Gastrocnemius medialis (tissue), 4 donors: Measurements from ENCODE around the gene MRPS12. TPM values are rescaled to one million over a fixed set of nuclear protein-coding genes. Genes with fewer than 3 reads are reported as not detected.
"Not testable (repeated sequence)": the region's sequence is repeated elsewhere in the genome, so short reads cannot be mapped to it uniquely, and the experiment has no call there.

Experiments used
- ATAC-seq, 2 donors: fragments of 150-250 bp; one replicate each; pipeline ENCODE4 v1.9.1; 2016
- DNase-seq, 2 donors: peaks; one replicate each; pipeline ENCODE4 v3.0.0-alpha.2; 2019
- H3K27ac ChIP-seq, 4 donors: fragments of 200-600 bp; sonication (generic); 1 replicate in 1 of 4; 2 replicates in 3 of 4; pipeline ENCODE4 v1.5.1; 2016 to 2018; ENCODE audit warnings: mild to moderate bottlenecking in 2 of 4, moderate library complexity in 1 of 4
- H3K27me3 ChIP-seq, 3 donors: fragments of 200-600 bp; sonication (generic) in 2 of 3; 1 replicate in 1 of 3; 2 replicates in 2 of 3; pipeline versions ENCODE4 v1.5.1 to v1.6.0; 2016 to 2019; ENCODE audit warnings: mild to moderate bottlenecking in 1 of 3, moderate library complexity in 1 of 3
- H3K36me3 ChIP-seq, 2 donors: fragments of 200-600 bp; sonication (generic) in 1 of 2; one replicate each; pipeline ENCODE4 v1.5.1; 2017 to 2018
- H3K4me1 ChIP-seq, 2 donors: fragments of 200-600 bp; sonication (generic) in 1 of 2; one replicate each; pipeline ENCODE4 v1.5.1; 2016 to 2017; ENCODE audit warnings: mild to moderate bottlenecking in 2 of 2
- H3K4me3 ChIP-seq, 4 donors: fragments of 200-600 bp; sonication (generic) in 3 of 4; 1 replicate in 1 of 4; 2 replicates in 3 of 4; pipeline ENCODE4 v1.5.1; 2016 to 2019; ENCODE audit warnings: mild to moderate bottlenecking in 2 of 4
- H3K9me3 ChIP-seq, 3 donors: fragments of 200-600 bp; sonication (generic) in 2 of 3; 1 replicate in 1 of 3; 2 replicates in 2 of 3; pipeline ENCODE4 v1.5.1; 2016 to 2019
- POLR2A ChIP-seq, 2 donors: fragments of 450-650 bp; IDR thresholded peaks; one replicate each; pipeline ENCODE4 v1.6.1; 2017; ENCODE audit warnings: antibody characterized with exemption in 2 of 2, mild to moderate bottlenecking in 2 of 2, moderate library complexity in 2 of 2
- in situ Hi-C, 4 donors: fragments of 200-750 bp; cut with MboI; loops; one replicate each; pipeline versions ENCODE4 v1.15.0 to v1.8.0; 2017; ENCODE audit warnings: low sequenced_read_pairs in 4 of 4
- intact Hi-C: fragments of 100-400 bp; cut with DNase I; formaldehyde crosslinking; loops from one replicate; pipeline ENCODE4 v1.15.1; 2023; ENCODE audit warnings: low total_unique reads
- total RNA-seq, 4 donors: library from RNA; depleted of rRNA; stranded (reverse); fragments of >200 nt; gene quantifications; one replicate each; pipeline versions ENCODE4 v1.1.0 to v1.2.3, GENCODE V29; 2016
- TF ChIP-seq, protein P1 (sequence below), 5 experiments: fragments of 450-650 bp in 3 of 5; fragments of 200-600 bp in 2 of 5; sonication (generic) in 2 of 5; IDR thresholded peaks in 4 of 5; conservative IDR thresholded peaks in 1 of 5; 1 replicate in 4 of 5; 2 replicates in 1 of 5; pipeline ENCODE4 v1.5.1; 2016 to 2019; ENCODE audit warnings: antibody characterized with exemption in 5 of 5, mild to moderate bottlenecking in 3 of 5, moderate library complexity in 3 of 5

Gene MRPS12
- total RNA-seq, 4 donors from 2014 or later: 20.0 to 49.8 (median 36.1) TPM

DNA sequence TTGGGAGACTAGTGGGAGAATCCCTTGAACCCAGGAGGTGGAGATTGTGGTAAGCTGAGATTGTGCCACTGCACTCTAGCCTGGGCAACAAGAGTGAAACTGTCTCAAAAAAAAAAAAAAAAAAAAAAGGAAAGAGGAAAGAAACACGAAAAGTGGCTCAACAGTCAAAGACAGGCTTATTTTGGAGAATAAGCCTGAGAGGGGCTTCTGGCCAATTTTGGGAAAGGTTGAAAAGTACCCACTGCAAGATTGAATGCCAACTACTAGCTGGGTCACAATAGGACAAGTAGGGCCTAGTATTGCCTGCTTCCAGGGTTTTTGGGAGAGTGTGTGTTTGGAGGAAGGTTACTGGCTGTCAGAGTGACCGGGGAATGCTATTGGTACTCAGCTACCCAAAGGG is 27.6 kb downstream of the MRPS12 start:
- no peaks in the 10 kb centered on the region for H3K36me3 ChIP-seq
- intact Hi-C loops: no loop called here
- H3K9me3 ChIP-seq: no peaks in the 10 kb centered on the region
- no peak for DNase-seq
- in situ Hi-C loops: no loop called here
- no peak overlapping the region for H3K4me3 ChIP-seq
- no peaks in the 10 kb centered on the region for H3K4me1 ChIP-seq
- no peak overlapping the region for H3K27ac ChIP-seq
- ATAC-seq: no peak
- no peaks in the 10 kb centered on the region for H3K27me3 ChIP-seq
- TF ChIP-seq, protein P1, sequence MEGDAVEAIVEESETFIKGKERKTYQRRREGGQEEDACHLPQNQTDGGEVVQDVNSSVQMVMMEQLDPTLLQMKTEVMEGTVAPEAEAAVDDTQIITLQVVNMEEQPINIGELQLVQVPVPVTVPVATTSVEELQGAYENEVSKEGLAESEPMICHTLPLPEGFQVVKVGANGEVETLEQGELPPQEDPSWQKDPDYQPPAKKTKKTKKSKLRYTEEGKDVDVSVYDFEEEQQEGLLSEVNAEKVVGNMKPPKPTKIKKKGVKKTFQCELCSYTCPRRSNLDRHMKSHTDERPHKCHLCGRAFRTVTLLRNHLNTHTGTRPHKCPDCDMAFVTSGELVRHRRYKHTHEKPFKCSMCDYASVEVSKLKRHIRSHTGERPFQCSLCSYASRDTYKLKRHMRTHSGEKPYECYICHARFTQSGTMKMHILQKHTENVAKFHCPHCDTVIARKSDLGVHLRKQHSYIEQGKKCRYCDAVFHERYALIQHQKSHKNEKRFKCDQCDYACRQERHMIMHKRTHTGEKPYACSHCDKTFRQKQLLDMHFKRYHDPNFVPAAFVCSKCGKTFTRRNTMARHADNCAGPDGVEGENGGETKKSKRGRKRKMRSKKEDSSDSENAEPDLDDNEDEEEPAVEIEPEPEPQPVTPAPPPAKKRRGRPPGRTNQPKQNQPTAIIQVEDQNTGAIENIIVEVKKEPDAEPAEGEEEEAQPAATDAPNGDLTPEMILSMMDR (IDR thresholded peaks at IDR 0.05 in 4 of 5, conservative IDR thresholded peaks at IDR 0.05 in 1 of 5): no peak
- no peak for TF ChIP-seq POLR2A (IDR thresholded peaks at IDR 0.05)

DNA sequence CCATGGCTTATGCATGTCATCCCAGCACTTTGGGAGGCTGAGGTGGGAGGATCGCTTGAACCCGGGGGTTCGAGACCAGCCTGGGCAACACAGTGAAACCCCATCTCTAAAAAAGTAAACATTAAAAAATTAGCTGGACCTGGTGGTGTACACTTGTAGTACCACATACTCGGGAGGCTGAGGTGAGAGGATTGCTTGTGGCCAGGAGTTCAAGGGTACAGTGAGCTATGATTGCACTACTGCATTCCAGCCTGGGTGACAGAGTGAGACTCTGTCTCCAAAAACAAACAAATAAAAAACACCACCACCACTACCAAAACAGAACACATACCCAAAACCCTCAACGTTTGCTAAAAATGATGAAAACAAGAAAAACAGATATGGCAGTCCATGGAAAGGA is 28.9 kb downstream of the MRPS12 start:
- in situ Hi-C loops: no loop called here
- TF ChIP-seq, protein P1 (IDR thresholded peaks at IDR 0.05 in 4 of 5, conservative IDR thresholded peaks at IDR 0.05 in 1 of 5): no peak
- no peak for TF ChIP-seq POLR2A (IDR thresholded peaks at IDR 0.05)
- Histone ChIP-seq H3K4me3 (no peak overlapping the region), H3K27ac (no peak overlapping the region), H3K9me3 (no peaks in the 10 kb centered on the region), H3K4me1 (no peaks in the 10 kb centered on the region), H3K36me3 (no peaks in the 10 kb centered on the region), H3K27me3 (no peaks in the 10 kb centered on the region)
- no peak for ATAC-seq
- DNase-seq: no peak
- intact Hi-C loops: no loop called here

DNA sequence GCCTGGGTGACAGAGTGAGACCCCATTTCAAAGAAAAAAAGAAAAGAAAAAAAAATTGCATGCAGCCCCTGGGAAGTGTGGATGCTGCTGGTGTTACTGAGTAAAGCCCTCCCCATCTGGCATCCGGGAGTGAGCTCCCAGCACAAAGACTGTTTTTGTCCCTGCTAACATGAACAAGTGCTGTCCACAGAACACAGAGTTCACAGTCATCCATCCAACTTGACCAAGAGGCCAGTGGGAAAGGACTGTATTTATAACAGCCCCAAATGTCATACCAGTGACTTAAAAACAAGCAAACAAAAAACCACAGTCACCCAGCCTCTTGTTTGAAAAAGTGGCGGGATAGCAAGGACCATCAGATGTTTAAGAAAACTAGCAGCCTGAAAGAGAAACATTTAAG is 34.0 kb downstream of the MRPS12 start:
- Histone ChIP-seq H3K27me3 (no peaks in the 10 kb centered on the region), H3K4me3 (no peak overlapping the region), H3K27ac (no peak overlapping the region), H3K36me3 (no peaks in the 10 kb centered on the region), H3K9me3 (no peaks in the 10 kb centered on the region), H3K4me1 (no peaks in the 10 kb centered on the region)
- DNase-seq (no peak), ATAC-seq (no peak)
- intact Hi-C loops (no loop called here), in situ Hi-C loops (no loop called here)
- TF ChIP-seq, protein P1 (IDR thresholded peaks at IDR 0.05 in 4 of 5, conservative IDR thresholded peaks at IDR 0.05 in 1 of 5): no peak
- no peak for TF ChIP-seq POLR2A (IDR thresholded peaks at IDR 0.05)

DNA sequence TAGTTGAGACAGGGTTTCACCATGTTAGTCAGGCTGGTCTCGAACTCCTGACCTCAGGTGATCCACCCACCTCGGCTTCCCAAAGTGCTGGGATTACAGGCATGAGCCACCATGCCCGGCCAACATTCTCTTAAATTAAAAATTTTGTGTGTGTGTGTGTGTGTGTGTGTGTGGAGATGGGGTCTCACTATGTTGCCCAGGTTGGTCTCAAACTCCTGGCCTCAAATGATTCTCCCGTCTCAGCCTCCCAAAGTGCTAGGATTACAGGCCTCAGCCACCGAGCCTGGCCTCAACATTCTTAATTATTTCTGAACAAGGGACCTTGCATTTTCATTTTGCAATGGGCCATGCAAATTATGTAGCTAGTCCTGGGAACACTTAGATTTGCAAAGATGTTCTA is 35.4 kb downstream of the MRPS12 start:
- in situ Hi-C loops, intact Hi-C loops, H3K4me3 ChIP-seq, H3K36me3 ChIP-seq, H3K4me1 ChIP-seq, H3K9me3 ChIP-seq, DNase-seq, H3K27me3 ChIP-seq, H3K27ac ChIP-seq, ATAC-seq: not testable (repeated sequence)

DNA sequence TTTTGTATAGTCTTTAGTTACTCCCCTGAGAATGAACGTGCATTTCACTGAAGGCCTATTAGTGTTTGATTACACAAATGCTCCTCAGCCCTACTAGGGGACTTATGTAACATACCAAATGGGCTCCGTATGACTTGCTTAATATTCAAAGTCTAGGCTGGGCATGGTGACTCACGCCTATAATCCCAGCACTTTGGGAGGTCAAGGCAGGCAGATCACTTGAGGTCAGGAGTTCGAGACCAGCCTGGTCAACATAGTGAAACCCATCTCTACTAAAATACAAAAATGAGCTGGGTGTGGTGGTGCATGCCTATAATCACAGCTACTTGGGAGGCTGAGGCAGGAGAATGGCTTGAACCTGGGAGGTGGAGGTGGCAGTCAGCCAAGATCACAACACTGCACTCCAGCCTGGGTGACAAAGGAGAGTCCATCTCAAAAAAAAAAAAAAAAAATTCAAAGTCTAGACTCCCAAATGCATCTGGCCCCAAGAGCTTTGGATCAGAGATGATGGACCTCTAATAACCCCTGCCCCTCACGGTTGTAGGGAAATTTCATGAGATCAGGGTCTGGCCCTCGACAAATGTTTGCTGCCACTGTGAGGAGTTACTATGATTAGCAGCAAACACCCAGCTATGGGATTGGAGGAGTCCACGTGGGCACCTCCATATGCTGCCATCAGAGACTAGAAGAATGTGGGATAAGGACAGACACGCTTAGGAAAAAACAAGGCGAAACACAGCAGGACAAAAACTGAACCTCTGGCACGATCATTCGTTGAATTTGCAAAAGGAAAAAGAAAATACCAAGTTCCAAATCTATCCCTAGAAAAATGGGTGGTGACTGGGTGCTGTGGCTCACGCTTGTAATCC is 40.2 kb downstream of the MRPS12 start:
- Histone ChIP-seq H3K9me3 (no peaks in the 10 kb centered on the region), H3K4me3 (no peak overlapping the region), H3K27me3 (peaks cover 2 to 9% (median 3%) of the 10 kb centered on the region in 3 donors), H3K36me3 (no peaks in the 10 kb centered on the region), H3K27ac (no peak overlapping the region), H3K4me1 (no peaks in the 10 kb centered on the region)
- ATAC-seq: no peak
- no peak for DNase-seq
- in situ Hi-C loops: no loop called here
- intact Hi-C loops: no loop called here
- TF ChIP-seq, protein P1 (IDR thresholded peaks at IDR 0.05 in 4 of 5, conservative IDR thresholded peaks at IDR 0.05 in 1 of 5): no peak
- no peak for TF ChIP-seq POLR2A (IDR thresholded peaks at IDR 0.05)
